Activated CD8-positive, alpha-beta T cell treated with anti-CD3 and anti-CD28 coated beads, Interleukin-2, amount 10 ng/mL, durations not matched to agents 7 days and 5 days (primary cell): ENCODE data around the gene KCNIP4. TPM values are rescaled to one million over a fixed set of nuclear protein-coding genes. Genes with fewer than 3 reads are reported as not detected.
A peak's percentile ranks its signal among the peaks of the same experiment; 100 is the strongest.

Experiments
- ATAC-seq: fragments of 150-1000 bp; cut with Tn5 transposase; one replicate; pipeline ENCODE4 v1.10.0; 2021; ENCODE audit warnings: moderate library complexity
- CTCF ChIA-PET: fragments of 350-600 bp; sonication (Branson Sonifier 250); formaldehyde crosslinking; loops from one replicate; lab custom pipeline; 2021; ENCODE audit warnings: antibody characterized with exemption; lab: Charles Lee
- POLR2A ChIA-PET: fragments of 350-600 bp; sonication (Branson Sonifier 250); formaldehyde crosslinking; loops from one replicate; lab custom pipeline; 2021; ENCODE audit warnings: antibody characterized with exemption; lab: Charles Lee
- DNase-seq: peaks from one replicate; pipeline ENCODE4 v3.0.0-alpha.2; 2020
- H3K27ac Mint-ChIP-seq: one replicate; pipeline ENCODE4 v1.8.0; 2021; ENCODE audit warnings: mild to moderate bottlenecking, mixed read lengths
- H3K27me3 Mint-ChIP-seq: one replicate; pipeline ENCODE4 v1.8.0; 2021; ENCODE audit warnings: low read depth, mixed read lengths
- H3K36me3 Mint-ChIP-seq: one replicate; pipeline ENCODE4 v1.8.0; 2021; ENCODE audit warnings: low read depth, mixed read lengths
- H3K4me1 Mint-ChIP-seq: one replicate; pipeline ENCODE4 v1.8.0; 2021; ENCODE audit warnings: low read depth, mixed read lengths
- H3K4me3 Mint-ChIP-seq: one replicate; pipeline ENCODE4 v1.8.0; 2021; ENCODE audit warnings: mild to moderate bottlenecking, mixed read lengths
- H3K9me3 Mint-ChIP-seq: one replicate; pipeline ENCODE4 v1.8.0; 2022; ENCODE audit warnings: mixed read lengths; ENCODE audit not compliant: insufficient read depth
- total RNA-seq, 2 experiments: library from RNA; stranded (reverse); gene quantifications; one replicate each; pipeline ENCODE4 v1.2.3, GENCODE V29; 2021

KCNIP4 gene
- total RNA-seq, 2 experiments from 2014 or later: not detected

DNA sequence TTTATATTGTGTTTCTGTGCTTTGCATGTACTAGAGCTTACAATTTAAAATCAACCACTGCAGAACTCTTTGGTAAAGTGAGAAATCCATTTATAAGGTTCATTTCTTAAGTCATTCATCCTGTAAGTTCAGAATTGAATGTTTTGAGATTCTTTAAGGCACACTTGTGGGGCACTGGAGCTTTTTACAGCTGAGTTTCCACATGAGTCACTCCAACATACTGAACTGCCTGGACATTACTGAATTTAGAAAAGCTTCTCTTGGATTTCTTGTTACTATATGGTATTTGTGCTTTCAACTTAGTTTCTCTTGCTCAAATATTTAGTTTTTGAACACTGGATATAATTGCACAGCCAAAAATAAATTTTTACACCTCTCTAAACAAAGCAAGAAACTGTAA, 1022.0 kb downstream of the KCNIP4 start:
- POLR2A ChIA-PET: no interaction called here
- DNase-seq (no peak), ATAC-seq (no peak)
- H3K4me3 Mint-ChIP-seq: no peak overlapping the region
- H3K27me3 Mint-ChIP-seq: no peaks in the 10 kb centered on the region
- CTCF ChIA-PET: no interaction called here
- no peak overlapping the region for H3K27ac Mint-ChIP-seq
- no peaks in the 10 kb centered on the region for H3K36me3 Mint-ChIP-seq
- H3K4me1 Mint-ChIP-seq: no peaks in the 10 kb centered on the region
- peaks cover 7% of the 10 kb centered on the region for H3K9me3 Mint-ChIP-seq

DNA sequence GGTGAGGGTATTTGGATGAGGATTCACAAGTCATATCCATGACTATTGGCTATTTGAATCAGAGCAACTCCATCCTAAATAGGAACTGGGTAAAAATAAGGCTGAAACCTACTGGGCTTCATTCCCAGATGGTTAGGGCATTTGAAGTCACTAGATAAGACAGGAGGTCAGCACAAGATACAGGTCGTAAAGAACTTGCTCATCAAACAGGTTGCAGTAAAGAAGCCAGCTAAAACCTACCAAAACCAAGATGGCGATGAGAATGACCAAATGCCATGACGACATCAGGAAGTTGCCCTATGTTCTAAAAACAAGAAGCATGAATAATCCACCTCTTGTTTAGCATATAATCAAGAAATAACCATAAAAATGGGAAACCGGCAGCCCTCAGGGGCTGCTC, 1023.4 kb downstream of the KCNIP4 start:
- POLR2A ChIA-PET: no interaction called here
- ATAC-seq: no peak
- Mint-ChIP-seq H3K36me3 (no peaks in the 10 kb centered on the region), H3K9me3 (peaks cover 7% of the 10 kb centered on the region), H3K27ac (no peak overlapping the region), H3K4me3 (no peak overlapping the region), H3K27me3 (no peaks in the 10 kb centered on the region), H3K4me1 (no peaks in the 10 kb centered on the region)
- DNase-seq: no peak
- CTCF ChIA-PET: no interaction called here

DNA sequence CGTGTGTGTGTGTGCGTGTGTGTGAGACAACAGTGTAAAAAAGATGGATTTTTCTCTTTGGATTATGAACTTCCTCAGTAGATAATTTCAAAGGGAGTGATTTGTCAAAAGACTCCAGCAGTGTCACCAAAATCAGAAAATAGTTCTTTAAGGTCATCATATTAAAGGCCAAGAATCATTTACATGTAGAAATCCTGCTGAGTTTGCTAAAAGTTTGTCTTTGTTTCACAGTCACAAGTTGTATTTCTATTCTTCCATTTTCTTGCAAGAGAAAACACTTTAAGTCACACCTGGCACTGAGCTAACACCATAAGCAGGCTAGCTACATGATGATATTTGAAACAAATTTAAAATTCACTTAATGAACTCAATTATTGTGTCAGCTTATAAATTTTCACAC, 1025.6 kb downstream of the KCNIP4 start:
- H3K27ac Mint-ChIP-seq: no peak overlapping the region
- ChIA-PET POLR2A (no interaction called here), CTCF (no interaction called here)
- no peak for ATAC-seq
- H3K4me3 Mint-ChIP-seq: no peak overlapping the region
- no peaks in the 10 kb centered on the region for H3K27me3 Mint-ChIP-seq
- no peak for DNase-seq
- H3K9me3 Mint-ChIP-seq: no peaks in the 10 kb centered on the region
- no peaks in the 10 kb centered on the region for H3K4me1 Mint-ChIP-seq
- no peaks in the 10 kb centered on the region for H3K36me3 Mint-ChIP-seq

DNA sequence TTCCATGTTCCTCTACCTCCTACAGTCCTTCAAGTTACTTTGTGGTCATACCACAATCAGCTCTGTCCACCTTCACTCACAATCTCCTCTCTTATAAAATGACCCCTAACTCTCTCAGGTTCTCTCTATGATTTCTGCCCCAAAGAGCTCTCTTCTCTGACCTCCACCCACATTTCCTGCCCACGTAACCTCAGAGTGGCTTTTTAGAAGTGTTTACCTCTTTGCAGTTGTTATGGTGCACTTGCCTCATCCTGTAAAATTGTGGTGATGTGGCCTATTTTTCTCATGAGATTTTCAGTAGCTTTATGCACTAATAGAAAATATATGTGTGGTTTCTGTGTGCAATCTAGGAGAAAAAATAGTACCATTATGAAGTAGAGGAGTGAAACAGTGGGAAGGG, 1032.5 kb downstream of the KCNIP4 start:
- Mint-ChIP-seq H3K4me3 (no peak overlapping the region), H3K27me3 (no peaks in the 10 kb centered on the region), H3K9me3 (no peaks in the 10 kb centered on the region), H3K4me1 (peaks cover 17% of the 10 kb centered on the region), H3K36me3 (no peaks in the 10 kb centered on the region), H3K27ac (no peak overlapping the region)
- ATAC-seq (peak; percentile 74), DNase-seq (peak; percentile 72)
- CTCF ChIA-PET: no interaction called here
- POLR2A ChIA-PET: no interaction called here

DNA sequence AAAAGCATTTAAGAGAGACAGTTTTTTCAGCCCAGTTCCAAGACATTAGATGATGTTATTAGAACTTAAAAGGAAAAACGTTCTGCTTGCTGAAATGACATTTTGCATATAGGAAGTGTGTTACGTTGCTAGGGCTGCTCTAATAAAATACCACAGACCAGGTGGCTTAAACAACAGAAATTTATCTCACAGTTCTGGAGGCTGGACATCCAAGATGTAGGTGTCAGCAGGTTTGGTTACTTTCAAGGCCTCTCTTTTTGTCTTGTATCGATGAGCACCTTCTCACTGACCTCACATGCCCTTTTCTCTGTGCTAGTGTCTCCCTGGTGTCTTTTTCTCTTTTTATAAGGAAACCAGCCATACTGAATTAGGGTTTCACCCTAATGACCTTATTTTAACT, 1043.6 kb downstream of the KCNIP4 start:
- ATAC-seq: no peak
- H3K4me1 Mint-ChIP-seq: no peaks in the 10 kb centered on the region
- no peaks in the 10 kb centered on the region for H3K27me3 Mint-ChIP-seq
- no peak overlapping the region for H3K4me3 Mint-ChIP-seq
- no peaks in the 10 kb centered on the region for H3K9me3 Mint-ChIP-seq
- POLR2A ChIA-PET: no interaction called here
- no peak for DNase-seq
- H3K27ac Mint-ChIP-seq: no peak overlapping the region
- H3K36me3 Mint-ChIP-seq: no peaks in the 10 kb centered on the region
- CTCF ChIA-PET: no interaction called here

DNA sequence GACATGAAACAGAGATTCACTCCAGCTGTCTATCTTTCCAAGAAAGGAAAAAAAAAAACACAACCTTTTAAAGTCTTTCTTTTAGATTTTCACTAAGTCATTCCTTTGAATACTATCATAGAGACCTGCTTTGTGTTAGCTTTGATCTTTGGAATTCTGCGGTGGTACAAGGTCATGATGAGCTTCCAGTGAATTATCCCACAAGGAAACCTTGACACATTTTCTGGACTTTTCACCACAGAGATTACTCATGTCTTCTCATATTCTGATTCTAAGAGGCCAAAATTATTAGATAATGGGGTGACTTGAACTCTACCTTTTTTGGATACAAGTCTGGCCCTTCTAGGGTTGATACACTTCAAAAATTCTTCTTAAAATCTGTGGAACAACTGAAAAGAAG, 1046.7 kb downstream of the KCNIP4 start:
- Mint-ChIP-seq H3K27ac (no peak overlapping the region), H3K36me3 (no peaks in the 10 kb centered on the region), H3K27me3 (no peaks in the 10 kb centered on the region), H3K9me3 (no peaks in the 10 kb centered on the region), H3K4me1 (no peaks in the 10 kb centered on the region), H3K4me3 (no peak overlapping the region)
- ChIA-PET POLR2A (no interaction called here), CTCF (no interaction called here)
- ATAC-seq (no peak), DNase-seq (no peak)

DNA sequence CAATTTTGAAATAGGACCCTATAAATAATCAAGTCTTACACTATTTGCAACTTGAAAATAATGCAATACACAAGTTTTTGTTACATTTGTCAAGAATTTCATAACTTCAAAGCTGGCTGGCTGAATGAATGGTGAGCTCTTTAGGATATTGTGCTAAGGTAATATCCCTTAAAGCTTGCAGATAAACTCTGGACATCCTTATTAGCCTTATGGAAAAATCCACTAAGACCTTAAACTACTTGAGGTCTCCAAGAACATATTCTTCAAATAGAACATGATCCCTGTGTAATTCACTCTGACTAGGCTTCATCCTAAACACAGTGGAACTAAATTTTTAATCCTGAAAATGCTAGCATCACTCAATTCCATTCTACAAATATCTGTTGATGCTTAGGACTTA, 1049.0 kb downstream of the KCNIP4 start:
- CTCF ChIA-PET: interaction anchor here (1.3 kb wide), 1 partner anchor 126 kb away, joined by 3 read pairs; no protein-coding TSS in a partner anchor
- no peak overlapping the region for H3K4me3 Mint-ChIP-seq
- no peaks in the 10 kb centered on the region for H3K4me1 Mint-ChIP-seq
- no peak for DNase-seq
- H3K9me3 Mint-ChIP-seq: no peaks in the 10 kb centered on the region
- H3K36me3 Mint-ChIP-seq: no peaks in the 10 kb centered on the region
- no peak for ATAC-seq
- no peaks in the 10 kb centered on the region for H3K27me3 Mint-ChIP-seq
- H3K27ac Mint-ChIP-seq: no peak overlapping the region
- POLR2A ChIA-PET: no interaction called here

DNA sequence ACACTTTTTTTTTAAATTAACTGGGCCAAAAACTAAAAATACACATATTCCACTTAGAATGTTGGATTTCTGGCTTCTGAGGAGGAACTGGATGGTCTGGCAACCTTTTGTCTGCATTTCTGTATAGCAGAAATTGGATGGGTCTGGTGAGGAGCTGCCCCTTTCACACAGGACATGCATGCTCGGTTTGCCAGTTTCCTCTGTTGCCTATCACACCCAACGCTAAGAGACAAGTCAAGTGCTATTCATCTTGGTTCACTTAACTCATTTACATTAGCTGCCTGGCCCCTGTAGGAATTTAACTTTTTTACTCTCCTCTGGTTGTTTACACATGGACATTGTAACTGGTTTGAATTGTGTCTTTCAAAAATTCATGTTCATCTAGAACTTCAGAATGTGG, 1052.6 kb downstream of the KCNIP4 start:
- DNase-seq (no peak), ATAC-seq (no peak)
- Mint-ChIP-seq H3K9me3 (no peaks in the 10 kb centered on the region), H3K27ac (no peak overlapping the region), H3K4me3 (no peak overlapping the region), H3K4me1 (no peaks in the 10 kb centered on the region), H3K27me3 (no peaks in the 10 kb centered on the region), H3K36me3 (no peaks in the 10 kb centered on the region)
- ChIA-PET POLR2A (no interaction called here), CTCF (no interaction called here)

DNA sequence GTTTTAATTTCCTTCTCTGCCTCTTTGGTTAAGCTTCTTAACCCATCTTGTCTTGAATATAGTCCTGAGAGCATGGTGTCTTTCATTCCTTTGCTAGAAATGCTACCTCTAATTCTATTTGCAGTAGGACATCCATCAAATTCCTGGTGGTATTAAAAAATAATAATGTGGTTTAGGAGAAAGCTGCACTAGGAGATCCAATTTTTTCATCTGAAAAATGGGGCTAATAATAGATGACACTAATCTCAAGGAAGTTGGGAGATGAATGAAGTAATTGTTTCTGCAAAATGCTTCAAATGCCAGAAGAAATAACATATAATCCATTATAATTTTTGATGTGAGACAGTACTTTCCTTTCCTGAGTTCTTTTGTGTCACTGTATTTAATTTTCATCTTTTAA, 1053.4 kb downstream of the KCNIP4 start:
- Mint-ChIP-seq H3K27me3 (no peaks in the 10 kb centered on the region), H3K36me3 (no peaks in the 10 kb centered on the region), H3K4me1 (no peaks in the 10 kb centered on the region), H3K4me3 (no peak overlapping the region), H3K9me3 (no peaks in the 10 kb centered on the region), H3K27ac (no peak overlapping the region)
- ATAC-seq: no peak
- no peak for DNase-seq
- CTCF ChIA-PET: no interaction called here
- POLR2A ChIA-PET: no interaction called here

DNA sequence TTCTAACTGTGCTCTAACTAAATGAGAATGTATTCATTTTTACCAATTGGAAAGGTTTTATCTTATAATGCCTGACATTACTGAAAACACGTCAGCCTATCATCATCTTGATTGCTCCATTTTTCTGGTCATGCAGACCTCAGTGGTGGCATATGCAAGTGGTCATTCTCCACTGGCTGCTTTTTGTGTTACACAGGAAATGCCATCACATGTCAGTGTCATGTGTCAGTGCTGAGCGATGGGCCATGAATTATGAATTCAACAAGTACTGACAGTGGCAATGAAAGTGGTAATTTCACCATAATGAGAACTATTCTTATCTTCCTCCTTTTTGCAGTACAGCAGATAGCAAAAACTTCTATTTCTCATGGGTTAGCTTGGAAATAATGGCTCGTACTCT, 1057.8 kb downstream of the KCNIP4 start:
- ChIA-PET POLR2A (no interaction called here), CTCF (no interaction called here)
- H3K27ac Mint-ChIP-seq: no peak overlapping the region
- no peak overlapping the region for H3K4me3 Mint-ChIP-seq
- H3K9me3 Mint-ChIP-seq: no peaks in the 10 kb centered on the region
- H3K4me1 Mint-ChIP-seq: no peaks in the 10 kb centered on the region
- no peaks in the 10 kb centered on the region for H3K27me3 Mint-ChIP-seq
- ATAC-seq: no peak
- no peaks in the 10 kb centered on the region for H3K36me3 Mint-ChIP-seq
- DNase-seq: no peak

DNA sequence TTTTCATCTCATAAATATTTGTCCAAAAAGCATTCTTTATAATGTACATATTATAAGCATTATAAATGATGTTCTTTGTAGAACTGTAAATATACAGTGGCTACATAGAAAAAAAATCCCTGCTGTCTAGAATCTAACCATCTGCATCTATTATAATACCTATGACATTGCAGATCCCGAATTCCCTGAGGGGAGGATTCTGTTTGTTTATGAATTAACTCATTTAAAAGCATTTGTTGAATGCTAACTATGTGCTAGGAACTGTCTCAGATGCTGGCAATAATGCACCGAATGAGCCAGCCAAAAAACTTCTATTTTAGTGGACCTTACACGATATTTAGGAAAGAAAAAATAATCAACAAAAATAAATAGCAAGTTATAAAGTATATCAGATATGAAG, 1058.7 kb downstream of the KCNIP4 start:
- Mint-ChIP-seq H3K9me3 (no peaks in the 10 kb centered on the region), H3K27me3 (no peaks in the 10 kb centered on the region), H3K27ac (no peak overlapping the region), H3K36me3 (no peaks in the 10 kb centered on the region), H3K4me3 (no peak overlapping the region), H3K4me1 (no peaks in the 10 kb centered on the region)
- ChIA-PET POLR2A (no interaction called here), CTCF (no interaction called here)
- ATAC-seq (no peak), DNase-seq (no peak)

DNA sequence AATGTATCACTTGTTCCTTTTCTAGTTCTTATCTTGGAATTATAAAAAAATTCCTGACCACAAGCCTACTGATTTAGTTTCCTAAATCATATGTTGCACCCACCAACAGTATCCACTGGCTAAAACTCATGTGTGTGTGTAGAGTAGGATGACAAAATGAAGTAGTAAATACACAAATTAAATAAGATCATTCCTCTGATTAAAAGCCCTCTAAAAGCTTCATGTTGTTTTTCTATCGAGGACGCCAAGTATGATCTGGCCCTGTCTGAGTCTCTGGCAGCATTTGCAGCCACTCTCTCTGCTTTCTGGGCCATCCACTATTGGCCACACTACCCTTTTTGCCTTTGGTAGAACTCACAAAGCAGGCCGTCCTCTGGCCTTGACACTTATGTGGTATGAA, 1064.9 kb downstream of the KCNIP4 start:
- DNase-seq (no peak), ATAC-seq (no peak)
- Mint-ChIP-seq H3K27ac (no peak overlapping the region), H3K36me3 (no peaks in the 10 kb centered on the region), H3K4me1 (no peaks in the 10 kb centered on the region), H3K27me3 (no peaks in the 10 kb centered on the region), H3K9me3 (no peaks in the 10 kb centered on the region), H3K4me3 (no peak overlapping the region)
- CTCF ChIA-PET: no interaction called here
- POLR2A ChIA-PET: no interaction called here

DNA sequence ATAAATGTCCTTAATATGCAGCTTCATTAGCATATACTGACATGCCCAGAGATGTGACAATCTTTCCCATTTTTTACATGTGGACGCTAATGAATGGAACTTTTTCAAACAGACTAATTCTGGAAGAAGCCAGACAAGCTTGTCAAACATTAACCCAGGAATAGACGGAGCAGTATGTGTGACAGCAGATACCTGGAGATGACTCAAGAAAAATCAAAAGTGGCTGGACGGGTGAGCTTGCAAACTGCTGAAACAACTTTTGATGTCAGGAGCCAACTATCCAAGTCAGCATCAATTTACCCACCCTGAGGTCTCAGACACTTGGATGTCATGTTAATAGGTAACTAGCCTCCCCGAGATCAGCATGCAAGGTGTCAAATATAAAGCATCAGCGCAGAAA, 1065.3 kb downstream of the KCNIP4 start:
- Mint-ChIP-seq H3K4me1 (no peaks in the 10 kb centered on the region), H3K36me3 (no peaks in the 10 kb centered on the region), H3K27ac (no peak overlapping the region), H3K27me3 (no peaks in the 10 kb centered on the region), H3K4me3 (no peak overlapping the region), H3K9me3 (no peaks in the 10 kb centered on the region)
- ATAC-seq (no peak), DNase-seq (no peak)
- POLR2A ChIA-PET: no interaction called here
- CTCF ChIA-PET: no interaction called here
